ENCODE results near the gene KATNBL1. TPM values are rescaled to one million over a fixed set of nuclear protein-coding genes. Genes with fewer than 3 reads are reported as not detected.
"Not testable (repeated sequence)": the region's sequence is repeated elsewhere in the genome, so short reads cannot be mapped to it uniquely, and the experiment has no call there.

Gene KATNBL1
- total RNA-seq, 1 donor from 2014 or later, result 43.4 TPM

DNA sequence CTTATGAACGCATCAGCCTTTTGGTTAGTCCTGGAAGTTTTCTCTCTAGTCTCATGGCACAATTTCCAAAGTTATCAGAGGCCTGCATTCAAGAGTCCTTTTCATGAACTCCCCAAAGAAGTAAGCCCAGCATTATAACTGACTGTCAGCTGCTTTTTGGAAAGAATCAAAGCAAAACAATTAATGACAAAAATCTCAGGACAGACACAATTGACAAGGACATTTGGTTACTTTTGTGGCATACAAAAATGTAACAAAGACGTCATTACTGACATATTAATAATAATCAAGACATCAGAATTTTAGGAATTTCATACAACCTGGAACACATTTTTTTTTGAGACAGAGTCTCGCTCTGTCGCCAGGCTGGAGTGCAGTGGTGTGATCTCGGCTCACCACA lies 21.2 kb downstream of the KATNBL1 start:
- H3K36me3 ChIP-seq (ENCODE audit: control insufficient read depth, insufficient read depth, low read length), result no peaks in the 10 kb centered on the region
- DNase-seq (ENCODE audit: low read depth), result no peak
- H3K4me3 ChIP-seq (ENCODE audit: low read depth, low read length), result no peak overlapping the region
- TF ChIP-seq, protein P1, sequence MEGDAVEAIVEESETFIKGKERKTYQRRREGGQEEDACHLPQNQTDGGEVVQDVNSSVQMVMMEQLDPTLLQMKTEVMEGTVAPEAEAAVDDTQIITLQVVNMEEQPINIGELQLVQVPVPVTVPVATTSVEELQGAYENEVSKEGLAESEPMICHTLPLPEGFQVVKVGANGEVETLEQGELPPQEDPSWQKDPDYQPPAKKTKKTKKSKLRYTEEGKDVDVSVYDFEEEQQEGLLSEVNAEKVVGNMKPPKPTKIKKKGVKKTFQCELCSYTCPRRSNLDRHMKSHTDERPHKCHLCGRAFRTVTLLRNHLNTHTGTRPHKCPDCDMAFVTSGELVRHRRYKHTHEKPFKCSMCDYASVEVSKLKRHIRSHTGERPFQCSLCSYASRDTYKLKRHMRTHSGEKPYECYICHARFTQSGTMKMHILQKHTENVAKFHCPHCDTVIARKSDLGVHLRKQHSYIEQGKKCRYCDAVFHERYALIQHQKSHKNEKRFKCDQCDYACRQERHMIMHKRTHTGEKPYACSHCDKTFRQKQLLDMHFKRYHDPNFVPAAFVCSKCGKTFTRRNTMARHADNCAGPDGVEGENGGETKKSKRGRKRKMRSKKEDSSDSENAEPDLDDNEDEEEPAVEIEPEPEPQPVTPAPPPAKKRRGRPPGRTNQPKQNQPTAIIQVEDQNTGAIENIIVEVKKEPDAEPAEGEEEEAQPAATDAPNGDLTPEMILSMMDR (IDR thresholded peaks at IDR 0.05; ENCODE audit: insufficient read depth, low read length, poor library complexity, severe bottlenecking), result no peak
- H3K27me3 ChIP-seq (ENCODE audit: control insufficient read depth, insufficient read depth, low read length), result no peaks in the 10 kb centered on the region

DNA sequence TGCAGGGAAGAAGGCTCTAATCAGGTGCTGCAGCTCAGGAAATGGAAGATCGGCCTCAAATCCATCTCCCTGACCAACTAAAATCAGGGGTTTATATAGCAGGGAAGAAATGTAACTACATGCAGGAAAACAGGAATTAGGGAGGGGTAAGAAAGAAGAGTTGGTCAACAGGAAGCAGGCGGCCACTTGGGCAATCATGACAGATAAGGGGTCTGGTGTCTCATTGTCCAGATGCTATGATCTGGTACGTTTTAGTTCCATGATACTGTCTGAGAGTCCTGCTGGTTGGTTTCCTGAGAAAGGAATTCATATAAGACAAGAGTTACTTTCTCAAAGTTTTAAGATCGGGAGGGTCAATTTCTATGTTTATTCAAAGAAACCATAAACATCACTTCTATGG lies 24.2 kb downstream of the KATNBL1 start:
- no peak for DNase-seq (ENCODE audit: low read depth)
- TF ChIP-seq, protein P1 (IDR thresholded peaks at IDR 0.05; ENCODE audit: insufficient read depth, low read length, poor library complexity, severe bottlenecking), result no peak
- Histone ChIP-seq H3K4me3 (ENCODE audit: low read depth, low read length) (no peak overlapping the region), H3K27me3 (ENCODE audit: control insufficient read depth, insufficient read depth, low read length) (no peaks in the 10 kb centered on the region), H3K36me3 (ENCODE audit: control insufficient read depth, insufficient read depth, low read length) (no peaks in the 10 kb centered on the region)

DNA sequence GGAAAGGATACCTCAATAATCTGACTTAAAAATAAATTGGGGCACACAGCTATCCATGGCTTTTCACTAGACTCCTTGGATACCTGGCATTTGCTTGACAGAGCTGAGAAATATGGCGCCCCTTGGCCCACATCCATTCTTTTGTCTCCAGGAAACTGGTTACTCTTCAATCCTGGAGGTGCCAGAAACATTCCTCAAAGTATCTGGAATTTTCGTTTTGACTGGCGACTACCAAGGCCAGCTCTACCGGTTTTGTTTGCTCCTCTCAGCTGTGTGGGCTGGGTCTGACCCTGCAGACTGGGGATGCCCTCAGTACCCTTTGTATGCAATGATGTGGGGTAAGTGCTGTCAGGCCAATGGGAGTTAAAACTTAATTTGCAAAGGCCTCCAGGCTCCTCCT lies 27.0 kb downstream of the KATNBL1 start:
- TF ChIP-seq, protein P1 (IDR thresholded peaks at IDR 0.05; ENCODE audit: insufficient read depth, low read length, poor library complexity, severe bottlenecking), result no peak
- DNase-seq (ENCODE audit: low read depth), result no peak
- Histone ChIP-seq H3K36me3 (ENCODE audit: control insufficient read depth, insufficient read depth, low read length) (no peaks in the 10 kb centered on the region), H3K4me3 (ENCODE audit: low read depth, low read length) (no peak overlapping the region), H3K27me3 (ENCODE audit: control insufficient read depth, insufficient read depth, low read length) (no peaks in the 10 kb centered on the region)

DNA sequence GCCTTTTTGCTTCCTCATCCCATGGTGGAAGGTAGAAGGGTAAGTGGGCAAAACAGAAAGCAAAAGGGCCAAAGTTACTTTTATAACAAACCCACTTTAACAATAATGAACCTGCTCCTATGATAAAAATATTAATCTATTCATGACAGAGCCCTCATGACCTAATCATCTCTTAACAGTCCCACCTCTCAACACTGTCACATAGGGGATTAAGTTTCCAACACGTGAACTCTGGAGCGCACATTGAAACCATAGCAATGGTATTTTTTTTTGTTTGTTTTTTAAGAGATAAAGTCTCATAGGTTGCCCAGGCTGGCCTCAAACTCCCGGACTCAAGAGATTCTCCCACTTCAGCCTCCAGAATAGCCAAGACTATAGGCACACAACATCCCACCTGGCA lies 30.7 kb downstream of the KATNBL1 start:
- DNase-seq (ENCODE audit: low read depth), result no peak
- Histone ChIP-seq H3K4me3 (ENCODE audit: low read depth, low read length) (no peak overlapping the region), H3K27me3 (ENCODE audit: control insufficient read depth, insufficient read depth, low read length) (no peaks in the 10 kb centered on the region), H3K36me3 (ENCODE audit: control insufficient read depth, insufficient read depth, low read length) (no peaks in the 10 kb centered on the region)
- TF ChIP-seq, protein P1 (IDR thresholded peaks at IDR 0.05; ENCODE audit: insufficient read depth, low read length, poor library complexity, severe bottlenecking), result no peak

DNA sequence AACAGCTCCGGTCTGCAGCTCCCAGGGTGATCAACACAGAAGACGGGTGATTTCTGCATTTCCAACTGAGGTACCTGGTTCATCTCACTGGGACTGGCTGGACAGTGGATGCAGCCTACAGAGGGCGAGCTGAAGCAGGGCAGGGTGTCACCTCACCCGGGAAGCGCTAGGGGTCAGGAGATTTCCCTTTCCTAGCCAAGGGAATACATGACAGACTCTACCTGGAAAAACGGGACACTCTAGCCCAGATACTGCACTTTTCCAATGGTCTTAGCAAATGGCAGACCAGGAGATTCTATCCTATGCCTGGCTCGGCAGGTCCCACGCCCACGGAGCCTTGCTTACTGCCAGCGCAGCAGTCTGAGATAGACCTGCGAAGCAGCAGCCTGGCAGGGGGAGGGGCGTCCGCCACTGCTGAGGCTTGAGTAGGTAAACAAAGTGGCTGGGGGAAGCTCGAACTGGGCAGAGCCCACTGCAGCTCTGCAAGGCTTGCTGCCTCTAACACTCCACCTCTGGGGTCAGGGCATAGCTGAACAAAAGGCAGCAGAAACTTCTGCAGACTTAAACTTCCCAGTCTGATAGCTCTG lies 43.8 kb downstream of the KATNBL1 start:
- not testable (repeated sequence) for H3K36me3 ChIP-seq (ENCODE audit: control insufficient read depth, insufficient read depth, low read length); H3K27me3 ChIP-seq (ENCODE audit: control insufficient read depth, insufficient read depth, low read length); DNase-seq (ENCODE audit: low read depth)

DNA sequence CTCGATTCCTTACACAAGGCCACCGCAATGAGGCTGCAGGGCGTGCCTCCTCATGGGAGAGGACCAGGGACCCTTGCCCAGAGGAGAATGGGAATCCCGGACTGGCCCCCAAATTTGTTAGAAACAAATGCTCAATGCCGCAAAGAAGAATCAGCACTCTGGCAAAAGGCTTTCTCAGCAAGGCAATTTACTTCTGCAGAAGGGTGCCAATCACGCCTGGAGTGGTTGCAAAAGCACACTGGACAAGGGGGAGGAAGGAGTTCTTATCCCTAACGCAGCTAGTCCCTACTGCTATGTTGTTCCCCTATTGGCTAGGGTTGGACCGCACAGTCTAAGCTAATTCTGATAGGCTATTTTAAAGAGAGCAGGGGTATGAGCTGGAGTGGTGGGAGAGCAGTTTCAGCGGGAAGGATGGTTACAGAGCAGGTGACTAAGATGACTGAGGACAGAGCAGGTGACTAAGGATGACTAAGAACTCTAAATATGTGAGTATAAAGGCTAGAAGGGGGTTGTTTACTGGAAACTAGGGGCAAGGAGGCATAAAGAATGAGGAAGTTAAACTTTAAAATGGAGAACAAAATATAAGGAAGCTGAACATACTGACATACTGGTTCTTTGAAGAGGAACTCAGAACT lies 48.5 kb downstream of the KATNBL1 start:
- Histone ChIP-seq H3K4me3 (ENCODE audit: low read depth, low read length) (no peak overlapping the region), H3K27me3 (ENCODE audit: control insufficient read depth, insufficient read depth, low read length) (no peaks in the 10 kb centered on the region), H3K36me3 (ENCODE audit: control insufficient read depth, insufficient read depth, low read length) (peaks cover 3% of the 10 kb centered on the region)
- TF ChIP-seq, protein P1 (IDR thresholded peaks at IDR 0.05; ENCODE audit: insufficient read depth, low read length, poor library complexity, severe bottlenecking), result no peak
- no peak for DNase-seq (ENCODE audit: low read depth)

More for the DNA sequence above, 43.8 kb downstream of the KATNBL1 start:
- H3K4me3 ChIP-seq (ENCODE audit: low read depth, low read length), result not testable (repeated sequence)

All from kidney epithelial cell (primary cell).